ENCODE results near the gene AGK.

AGK gene

GRCh38 chr7:141586878-141587277 is 35.7 kb downstream of the AGK start:
- DNase-seq (ENCODE audit: low spot score) = no peak

- no peak for DNase-seq (ENCODE audit: low spot score)
These were observed 36.1 kb downstream of the AGK start for GRCh38 chr7:141587304-141587703.

- no peak for DNase-seq (ENCODE audit: low spot score)
These were observed 37.7 kb downstream of the AGK start for GRCh38 chr7:141588912-141589311.

GRCh38 chr7:141590071-141590470 is 38.9 kb downstream of the AGK start:
- DNase-seq (ENCODE audit: low spot score) = no peak

- no peak for DNase-seq (ENCODE audit: low spot score)
These were observed 39.5 kb downstream of the AGK start for GRCh38 chr7:141590666-141591065.

- DNase-seq (ENCODE audit: low spot score) = no peak
These were observed 41.9 kb downstream of the AGK start for GRCh38 chr7:141593134-141593533.

- no peak for DNase-seq (ENCODE audit: low spot score)
These were observed 46.8 kb downstream of the AGK start for GRCh38 chr7:141597966-141598365.

GRCh38 chr7:141598408-141598807 is 47.2 kb downstream of the AGK start:
- DNase-seq (ENCODE audit: low spot score) = no peak

GRCh38 chr7:141600168-141601006 is 49.2 kb downstream of the AGK start:
- no peak for DNase-seq (ENCODE audit: low spot score)

GRCh38 chr7:141609576-141609975 is 58.4 kb downstream of the AGK start:
- no peak for DNase-seq (ENCODE audit: low spot score)

GRCh38 chr7:141610671-141611070 is 59.5 kb downstream of the AGK start:
- no peak for DNase-seq (ENCODE audit: low spot score)

GRCh38 chr7:141612861-141613260 is 61.7 kb downstream of the AGK start:
- no peak for DNase-seq (ENCODE audit: low spot score)

- no peak for DNase-seq (ENCODE audit: low spot score)
These were observed 66.1 kb downstream of the AGK start for GRCh38 chr7:141617280-141617679.

GRCh38 chr7:141619745-141620144 is 68.5 kb downstream of the AGK start:
- DNase-seq (ENCODE audit: low spot score) = no peak

- DNase-seq (ENCODE audit: low spot score) = no peak
These were observed 73.6 kb downstream of the AGK start for GRCh38 chr7:141624763-141625162.

GRCh38 chr7:141630621-141631020 is 79.4 kb downstream of the AGK start:
- DNase-seq (ENCODE audit: low spot score) = no peak

- no peak for DNase-seq (ENCODE audit: low spot score)
These were observed 80.3 kb downstream of the AGK start for GRCh38 chr7:141631525-141631924.

- no peak for DNase-seq (ENCODE audit: low spot score)
These were observed 82.9 kb downstream of the AGK start for GRCh38 chr7:141634065-141634464.

- no peak for DNase-seq (ENCODE audit: low spot score)
These were observed 84.8 kb downstream of the AGK start for GRCh38 chr7:141636053-141636452.

GRCh38 chr7:141640239-141640840 is 89.1 kb downstream of the AGK start:
- DNase-seq (ENCODE audit: low spot score) = no peak

GRCh38 chr7:141641876-141642275 is 90.7 kb downstream of the AGK start:
- DNase-seq (ENCODE audit: low spot score) = no peak

- no peak for DNase-seq (ENCODE audit: low spot score)
These were observed 94.0 kb downstream of the AGK start for GRCh38 chr7:141645188-141645587.

GRCh38 chr7:141646826-141647480 is 95.7 kb downstream of the AGK start:
- no peak for DNase-seq (ENCODE audit: low spot score)

Measured in putamen (tissue), 1 donor.